ENCODE measurements around the gene GJA4. TPM values are rescaled to one million over a fixed set of nuclear protein-coding genes. Genes with fewer than 3 reads are reported as not detected.

GJA4 gene
- polyA plus RNA-seq, 1 of the 3 experiments (the other 2 are of a cell fraction): not detected

DNA sequence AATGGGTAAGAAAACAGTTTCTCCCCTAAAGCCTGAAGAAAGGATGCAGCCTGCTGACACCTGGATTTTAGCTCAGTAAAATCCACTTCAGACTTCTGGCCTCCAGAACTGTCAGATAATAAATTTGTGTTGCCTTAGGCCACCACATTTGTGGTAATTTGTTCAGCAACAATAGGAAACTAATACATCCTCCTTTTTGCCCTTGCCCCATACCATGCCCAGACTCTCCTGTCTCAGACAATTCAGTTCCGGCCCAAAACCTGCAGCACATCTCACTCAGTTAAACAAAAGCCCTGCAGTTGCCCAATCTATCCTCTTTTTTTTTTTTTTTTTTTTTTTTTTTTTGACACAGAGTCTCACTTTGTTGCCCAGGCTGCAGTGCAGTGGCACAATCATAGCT is 40.9 kb downstream of the GJA4 start (continued):
- TF ChIP-seq, protein P1, sequence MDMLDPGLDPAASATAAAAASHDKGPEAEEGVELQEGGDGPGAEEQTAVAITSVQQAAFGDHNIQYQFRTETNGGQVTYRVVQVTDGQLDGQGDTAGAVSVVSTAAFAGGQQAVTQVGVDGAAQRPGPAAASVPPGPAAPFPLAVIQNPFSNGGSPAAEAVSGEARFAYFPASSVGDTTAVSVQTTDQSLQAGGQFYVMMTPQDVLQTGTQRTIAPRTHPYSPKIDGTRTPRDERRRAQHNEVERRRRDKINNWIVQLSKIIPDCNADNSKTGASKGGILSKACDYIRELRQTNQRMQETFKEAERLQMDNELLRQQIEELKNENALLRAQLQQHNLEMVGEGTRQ (IDR thresholded peaks at IDR 0.05; ENCODE audit: borderline replicate concordance, low read depth, low read length): no peak

DNA sequence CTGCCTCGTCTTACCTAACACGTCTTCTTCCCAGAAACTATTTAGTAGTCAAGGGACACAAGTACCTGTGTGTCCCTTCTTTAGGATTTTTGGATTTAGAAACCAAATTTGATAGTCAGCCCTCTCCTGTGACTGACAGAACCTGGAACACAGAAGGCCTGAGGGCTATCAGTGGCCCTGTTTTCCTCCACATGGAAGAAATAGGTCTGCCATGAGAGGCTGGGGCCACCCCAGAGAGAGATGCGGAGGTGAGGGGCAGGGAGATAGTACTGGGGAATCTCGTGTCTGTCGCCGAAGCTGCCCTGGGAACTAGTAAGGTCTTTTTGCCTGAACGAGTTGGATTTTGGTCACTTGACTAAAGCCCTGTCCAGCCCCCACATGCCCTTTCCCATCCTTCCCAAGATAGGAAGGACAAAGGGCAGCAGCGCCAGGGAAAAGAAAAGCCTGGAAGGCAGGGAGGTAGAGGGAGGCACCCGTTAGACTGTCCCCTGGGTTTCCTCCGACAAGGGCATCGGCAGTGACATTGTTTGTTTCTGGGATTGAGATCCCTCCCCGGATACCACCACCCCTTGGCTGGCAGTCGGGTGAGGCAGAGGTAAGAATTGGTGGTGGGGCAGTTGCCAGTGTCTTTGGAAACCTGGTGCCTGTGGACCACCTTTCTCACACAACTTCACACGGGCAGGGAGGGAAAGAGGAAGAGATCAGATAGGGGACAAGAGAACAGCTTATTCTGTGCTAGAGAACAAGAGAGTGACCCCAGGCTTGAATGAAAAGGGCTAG is 46.9 kb downstream of the GJA4 start:
- H3K9me3 ChIP-seq: no peaks in the 10 kb centered on the region
- no peaks in the 10 kb centered on the region for H3K9me2 ChIP-seq
- no peak for DNase-seq
- H3K36me3 ChIP-seq (replicated peaks in 1 of 2; ENCODE audit: control insufficient read depth in 1 of 2, insufficient read depth in 2 of 2, low read length in 1 of 2): no peaks in the 10 kb centered on the region
- CTCF ChIA-PET: interaction anchor here (1.2 to 6.5 kb wide), 3 partner anchors 13 to 53 kb away, joined by 3 to 51 read pairs (median 5); no protein-coding TSS in a partner anchor
- H3K4me1 ChIP-seq (ENCODE audit: control insufficient read depth in 1 of 2, insufficient read depth in 2 of 2, low read depth in 1 of 2, low read length in 1 of 2): no peaks in the 10 kb centered on the region; a peak in 1 of 4 replicates
- H3F3A ChIP-seq (replicated peaks; ENCODE audit: insufficient read depth): no peaks in the 10 kb centered on the region
- TF ChIP-seq RCOR1 (IDR thresholded peaks at IDR 0.05; ENCODE audit: low read length) (no peak), MXI1 (IDR thresholded peaks at IDR 0.05; ENCODE audit: low read depth, low read length) (no peak), NFIC (IDR thresholded peaks at IDR 0.05; ENCODE audit: borderline replicate concordance) (no peak), FOSL2 (IDR thresholded peaks at IDR 0.05; ENCODE audit: borderline replicate concordance, low read depth) (no peak), TAF1 (IDR thresholded peaks at IDR 0.05; ENCODE audit: borderline replicate concordance, low read depth, low read length) (no peak), POLR2AphosphoS5 (IDR thresholded peaks at IDR 0.05; ENCODE audit: low read depth, low read length) (no peak), RXRA (IDR thresholded peaks at IDR 0.05; ENCODE audit: borderline replicate concordance, low read depth) (no peak), YY1 (IDR thresholded peaks at IDR 0.05; ENCODE audit: low read depth) (no peak), JUND (IDR thresholded peaks at IDR 0.05) (no peak), RAD21 (IDR thresholded peaks at IDR 0.05; ENCODE audit: low read length) (no peak), SIN3A (IDR thresholded peaks at IDR 0.05; ENCODE audit: borderline replicate concordance, low read depth, low read length) (no peak), NRF1 (IDR thresholded peaks at IDR 0.05; ENCODE audit: low read depth, low read length) (no peak)
- TF ChIP-seq, protein P2, sequence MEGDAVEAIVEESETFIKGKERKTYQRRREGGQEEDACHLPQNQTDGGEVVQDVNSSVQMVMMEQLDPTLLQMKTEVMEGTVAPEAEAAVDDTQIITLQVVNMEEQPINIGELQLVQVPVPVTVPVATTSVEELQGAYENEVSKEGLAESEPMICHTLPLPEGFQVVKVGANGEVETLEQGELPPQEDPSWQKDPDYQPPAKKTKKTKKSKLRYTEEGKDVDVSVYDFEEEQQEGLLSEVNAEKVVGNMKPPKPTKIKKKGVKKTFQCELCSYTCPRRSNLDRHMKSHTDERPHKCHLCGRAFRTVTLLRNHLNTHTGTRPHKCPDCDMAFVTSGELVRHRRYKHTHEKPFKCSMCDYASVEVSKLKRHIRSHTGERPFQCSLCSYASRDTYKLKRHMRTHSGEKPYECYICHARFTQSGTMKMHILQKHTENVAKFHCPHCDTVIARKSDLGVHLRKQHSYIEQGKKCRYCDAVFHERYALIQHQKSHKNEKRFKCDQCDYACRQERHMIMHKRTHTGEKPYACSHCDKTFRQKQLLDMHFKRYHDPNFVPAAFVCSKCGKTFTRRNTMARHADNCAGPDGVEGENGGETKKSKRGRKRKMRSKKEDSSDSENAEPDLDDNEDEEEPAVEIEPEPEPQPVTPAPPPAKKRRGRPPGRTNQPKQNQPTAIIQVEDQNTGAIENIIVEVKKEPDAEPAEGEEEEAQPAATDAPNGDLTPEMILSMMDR (IDR thresholded peaks at IDR 0.05): no peak
- TF ChIP-seq, protein P3, sequence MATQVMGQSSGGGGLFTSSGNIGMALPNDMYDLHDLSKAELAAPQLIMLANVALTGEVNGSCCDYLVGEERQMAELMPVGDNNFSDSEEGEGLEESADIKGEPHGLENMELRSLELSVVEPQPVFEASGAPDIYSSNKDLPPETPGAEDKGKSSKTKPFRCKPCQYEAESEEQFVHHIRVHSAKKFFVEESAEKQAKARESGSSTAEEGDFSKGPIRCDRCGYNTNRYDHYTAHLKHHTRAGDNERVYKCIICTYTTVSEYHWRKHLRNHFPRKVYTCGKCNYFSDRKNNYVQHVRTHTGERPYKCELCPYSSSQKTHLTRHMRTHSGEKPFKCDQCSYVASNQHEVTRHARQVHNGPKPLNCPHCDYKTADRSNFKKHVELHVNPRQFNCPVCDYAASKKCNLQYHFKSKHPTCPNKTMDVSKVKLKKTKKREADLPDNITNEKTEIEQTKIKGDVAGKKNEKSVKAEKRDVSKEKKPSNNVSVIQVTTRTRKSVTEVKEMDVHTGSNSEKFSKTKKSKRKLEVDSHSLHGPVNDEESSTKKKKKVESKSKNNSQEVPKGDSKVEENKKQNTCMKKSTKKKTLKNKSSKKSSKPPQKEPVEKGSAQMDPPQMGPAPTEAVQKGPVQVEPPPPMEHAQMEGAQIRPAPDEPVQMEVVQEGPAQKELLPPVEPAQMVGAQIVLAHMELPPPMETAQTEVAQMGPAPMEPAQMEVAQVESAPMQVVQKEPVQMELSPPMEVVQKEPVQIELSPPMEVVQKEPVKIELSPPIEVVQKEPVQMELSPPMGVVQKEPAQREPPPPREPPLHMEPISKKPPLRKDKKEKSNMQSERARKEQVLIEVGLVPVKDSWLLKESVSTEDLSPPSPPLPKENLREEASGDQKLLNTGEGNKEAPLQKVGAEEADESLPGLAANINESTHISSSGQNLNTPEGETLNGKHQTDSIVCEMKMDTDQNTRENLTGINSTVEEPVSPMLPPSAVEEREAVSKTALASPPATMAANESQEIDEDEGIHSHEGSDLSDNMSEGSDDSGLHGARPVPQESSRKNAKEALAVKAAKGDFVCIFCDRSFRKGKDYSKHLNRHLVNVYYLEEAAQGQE (IDR thresholded peaks at IDR 0.05; ENCODE audit: low read depth, low read length): no peak
- TF ChIP-seq, protein P1 (IDR thresholded peaks at IDR 0.05; ENCODE audit: borderline replicate concordance, low read depth, low read length): no peak
- H4K20me1 ChIP-seq (ENCODE audit: insufficient read depth): no peaks in the 10 kb centered on the region
- no peaks in the 10 kb centered on the region for H3K27me3 ChIP-seq (ENCODE audit: insufficient read depth)
- no peaks in the 10 kb centered on the region for H3K79me2 ChIP-seq (ENCODE audit: insufficient read depth)
- 73% methylated on average over 12 of the region's 14 CpGs for WGBS (ENCODE audit: low lambda C conversion rate)
- no peak overlapping the region for H3K4me3 ChIP-seq (ENCODE audit: low read depth in 2 of 2, low read length in 1 of 2)
- H2AFZ ChIP-seq (ENCODE audit: low read depth): no peak overlapping the region
- POLR2A ChIA-PET: no interaction called here
- H3K27ac ChIP-seq (ENCODE audit: low read depth in 2 of 2, low read length in 1 of 2): no peak overlapping the region
- no peak overlapping the region for H3K9ac ChIP-seq
- H3K4me2 ChIP-seq: no peak overlapping the region
